Adrenal gland (tissue), 12 donors: Measurements from ENCODE around the gene FAM114A1. TPM values are rescaled to one million over a fixed set of nuclear protein-coding genes. Genes with fewer than 3 reads are reported as not detected.
"Not testable (repeated sequence)": the region's sequence is repeated elsewhere in the genome, so short reads cannot be mapped to it uniquely, and the experiment has no call there.

Experiments
- DNase-seq, 7 donors: peaks; one replicate each; pipeline ENCODE4 v3.0.0-alpha.2; 2019 to 2020
- H3K27ac ChIP-seq, 5 donors: fragments of 200-600 bp; sonication (generic) in 4 of 5; 1 replicate in 3 of 5; 2 replicates in 2 of 5; pipeline versions ENCODE4 v1.5.1 to v1.8.0; 2016 to 2020; ENCODE audit warnings: mild to moderate bottlenecking in 1 of 5
- H3K27me3 ChIP-seq: fragments of 200-600 bp; 2 replicates; pipeline ENCODE4 v1.8.0; 2021
- H3K36me3 ChIP-seq, 2 donors: fragments of 200-600 bp; replicated peaks in 1 of 2; 1 replicate in 1 of 2; 2 replicates in 1 of 2; pipeline versions ENCODE4 v1.5.1 to v1.8.0; 2018 to 2022
- H3K4me1 ChIP-seq, 2 donors: fragments of 200-600 bp; replicated peaks in 1 of 2; 1 replicate in 1 of 2; 2 replicates in 1 of 2; pipeline versions ENCODE4 v1.5.1 to v1.8.0; 2018 to 2021
- H3K4me3 ChIP-seq, 4 donors: fragments of 200-600 bp; sonication (generic) in 3 of 4; one replicate each; pipeline ENCODE4 v1.5.1; 2016 to 2018
- H3K9me3 ChIP-seq, 3 donors: fragments of 200-600 bp; sonication (generic) in 1 of 3; replicated peaks in 1 of 3; 1 replicate in 2 of 3; 2 replicates in 1 of 3; pipeline versions ENCODE4 v1.5.1 to v1.8.0; 2016 to 2021
- CTCF ChIP-seq, 6 experiments: fragments of 450-650 bp in 4 of 6; fragments of 200-600 bp in 2 of 6; sonication (generic) in 1 of 6; IDR thresholded peaks; 1 replicate in 5 of 6; 2 replicates in 1 of 6; pipeline versions ENCODE4 v1.5.1 to v1.8.0; 2016 to 2021; ENCODE audit warnings: antibody characterized with exemption in 6 of 6, mild to moderate bottlenecking in 2 of 6, moderate library complexity in 1 of 6
- POLR2A ChIP-seq, 2 donors: fragments of 450-650 bp; IDR thresholded peaks; one replicate each; pipeline ENCODE4 v1.6.1; 2017; ENCODE audit warnings: antibody characterized with exemption in 2 of 2, mild to moderate bottlenecking in 2 of 2, moderate library complexity in 1 of 2
- WGBS, 4 donors: extraction: QIAGEN DNeasy Blood & Tissue Kit in 2 of 4; methylation state at CpG; one replicate each; pipeline versions ENCODE4 v1.1.5 to v1.1.7; 2013 to 2017; 5-methylcytosine and 5-hydroxymethylcytosine counted together
- intact Hi-C, 2 donors: fragments of 100-400 bp; cut with DNase I; formaldehyde crosslinking; loops; one replicate each; pipeline versions ENCODE4 v1.14.1 to v1.15.0; 2022 to 2023
- polyA plus RNA-seq, 3 donors: library from polyadenylated mRNA; stranded (reverse); fragments of 200-250 nt in 2 of 3; fragments of 350-450 nt in 1 of 3; fragmentation: Illumina TruSeq in 1 of 3; extraction: RNeasy Lipid Tissue Mini Kit (QIAGEN cat#74804) in 1 of 3; gene quantifications; one replicate each; pipeline ENCODE4 v1.2.3, GENCODE V29; 2013 to 2014
- total RNA-seq, 9 donors: library from RNA; depleted of rRNA in 4 of 9; stranded (reverse); fragments of >200 nt in 4 of 9; fragments of 120-200 nt in 1 of 9; fragmentation: NEBNext Ultra II Directional in 1 of 9; extraction: Animal tissue kit (Norgen Biotek cat#: 25700) in 1 of 9; gene quantifications; one replicate each; pipeline versions ENCODE4 v1.1.0 to v1.2.4, GENCODE V29; 2013 to 2023
- donor health status: healthy with polysubstance abuse.
- donor health status: Bipolar disorder and iron deficiency.
- donor health status: DM: yes; HTN: yes; CAD: no.
- donor health status: DM: no; HTN: no; CAD: no.
- donor health status: DM: no; HTN: no; CAD: no.
- donor health status: DM: yes; HTN: yes; CAD: no.

Gene FAM114A1
- total and polyA plus RNA-seq, 12 donors, result 29.3 to 335 (median 174) TPM

- Histone ChIP-seq H3K4me3 (no peak overlapping the region), H3K9me3 (no peaks in the 10 kb centered on the region), H3K4me1 (no peaks in the 10 kb centered on the region), H3K27me3 (no peaks in the 10 kb centered on the region), H3K27ac (no peak overlapping the region), H3K36me3 (peaks cover 0 to 71% of the 10 kb centered on the region in 2 donors)
- DNase-seq, result no peak
- TF ChIP-seq CTCF (IDR thresholded peaks at IDR 0.05) (no peak), POLR2A (IDR thresholded peaks at IDR 0.05) (no peak)
- intact Hi-C loops, result loop anchor here in 1 of 2 donors (10.0 kb wide), 1 partner anchor 196 kb away; no protein-coding TSS in a partner anchor
- WGBS, 4 donors, result 73 to 87% (median 79%) methylated on average over 1 of the region's 1 CpG
These were observed 71.6 kb downstream of the FAM114A1 start for GRCh38 chr4:38939165-38939564.

GRCh38 chr4:38940476-38940875 lies 72.9 kb downstream of the FAM114A1 start:
- no peak for DNase-seq
- Histone ChIP-seq H3K27ac (no peak overlapping the region), H3K4me3 (no peak overlapping the region), H3K9me3 (no peaks in the 10 kb centered on the region), H3K4me1 (no peaks in the 10 kb centered on the region), H3K36me3 (peaks cover 0 to 72% of the 10 kb centered on the region in 2 donors), H3K27me3 (no peaks in the 10 kb centered on the region)
- intact Hi-C loops, result no loop called here
- 87 to 93% (median 91%) methylated on average over 3 of the region's 3 CpGs for WGBS, 4 donors
- TF ChIP-seq POLR2A (IDR thresholded peaks at IDR 0.05), result no peak
- no peak for TF ChIP-seq CTCF (IDR thresholded peaks at IDR 0.05)

- intact Hi-C loops, H3K27me3 ChIP-seq, H3K4me1 ChIP-seq, H3K4me3 ChIP-seq, H3K9me3 ChIP-seq: not testable (repeated sequence)
- Histone ChIP-seq H3K36me3 (peaks cover 0 to 66% of the 10 kb centered on the region in 2 donors), H3K27ac (peak overlapping the region in 2 of 5 donors; percentile 52 to 55)
- 78 to 85% (median 80%) methylated on average over 3 of the region's 3 CpGs for WGBS, 4 donors
- DNase-seq, result peak in 3 of 7 donors; percentile 4 to 36 (median 22)
These were observed 74.3 kb downstream of the FAM114A1 start for GRCh38 chr4:38941906-38942305.

GRCh38 chr4:38943343-38943742 lies 75.7 kb downstream of the FAM114A1 start:
- Histone ChIP-seq H3K4me1 (peaks cover 2 to 4% of the 10 kb centered on the region in 2 donors), H3K4me3 (no peak overlapping the region), H3K27ac (peak overlapping the region in 1 of 5 donors; percentile 32), H3K27me3 (no peaks in the 10 kb centered on the region), H3K9me3 (no peaks in the 10 kb centered on the region), H3K36me3 (peaks cover 0 to 53% of the 10 kb centered on the region in 2 donors)
- peak in 6 of 7 donors; percentile 23 to 91 (median 38) for DNase-seq
- no peak for TF ChIP-seq POLR2A (IDR thresholded peaks at IDR 0.05)
- TF ChIP-seq CTCF (IDR thresholded peaks at IDR 0.05), result no peak
- 72 to 83% (median 76%) methylated on average over 4 of the region's 4 CpGs for WGBS, 4 donors
- intact Hi-C loops, result no loop called here

GRCh38 chr4:38944440-38944839 lies 76.8 kb downstream of the FAM114A1 start:
- Histone ChIP-seq H3K4me3 (no peak overlapping the region), H3K27me3 (no peaks in the 10 kb centered on the region), H3K4me1 (peaks cover 12% of the 10 kb centered on the region in 2 donors), H3K27ac (no peak overlapping the region), H3K9me3 (no peaks in the 10 kb centered on the region), H3K36me3 (peaks cover 0 to 50% of the 10 kb centered on the region in 2 donors)
- no peak for TF ChIP-seq CTCF (IDR thresholded peaks at IDR 0.05)
- TF ChIP-seq POLR2A (IDR thresholded peaks at IDR 0.05), result no peak
- WGBS, 4 donors, result 94 to 97% (median 95%) methylated on average over 8 to 9 of the region's 9 CpGs
- intact Hi-C loops, result no loop called here
- DNase-seq, result no peak
